Measurements from ENCODE around the gene SDK1.

DNA sequence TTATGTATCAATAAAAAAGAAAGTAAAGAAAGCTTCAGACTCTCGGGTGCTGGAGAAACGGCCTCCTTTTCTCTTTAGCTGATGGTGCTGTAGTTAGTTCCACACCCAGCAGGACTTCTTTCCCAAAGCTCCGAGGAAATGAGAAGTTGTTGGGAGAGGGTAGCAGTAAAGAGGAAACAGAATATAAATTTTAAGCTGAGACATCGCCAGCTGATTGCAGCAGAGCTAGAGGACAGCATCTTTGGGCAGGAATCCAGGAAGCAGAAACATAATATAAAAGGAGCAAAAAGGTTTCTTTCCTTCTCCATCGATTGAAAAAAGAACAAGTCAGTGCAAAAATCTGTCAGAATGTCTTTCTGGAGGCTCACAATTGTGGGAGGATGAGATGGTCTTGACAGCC lies 764.1 kb downstream of the SDK1 start:
- TF ChIP-seq, protein P1, sequence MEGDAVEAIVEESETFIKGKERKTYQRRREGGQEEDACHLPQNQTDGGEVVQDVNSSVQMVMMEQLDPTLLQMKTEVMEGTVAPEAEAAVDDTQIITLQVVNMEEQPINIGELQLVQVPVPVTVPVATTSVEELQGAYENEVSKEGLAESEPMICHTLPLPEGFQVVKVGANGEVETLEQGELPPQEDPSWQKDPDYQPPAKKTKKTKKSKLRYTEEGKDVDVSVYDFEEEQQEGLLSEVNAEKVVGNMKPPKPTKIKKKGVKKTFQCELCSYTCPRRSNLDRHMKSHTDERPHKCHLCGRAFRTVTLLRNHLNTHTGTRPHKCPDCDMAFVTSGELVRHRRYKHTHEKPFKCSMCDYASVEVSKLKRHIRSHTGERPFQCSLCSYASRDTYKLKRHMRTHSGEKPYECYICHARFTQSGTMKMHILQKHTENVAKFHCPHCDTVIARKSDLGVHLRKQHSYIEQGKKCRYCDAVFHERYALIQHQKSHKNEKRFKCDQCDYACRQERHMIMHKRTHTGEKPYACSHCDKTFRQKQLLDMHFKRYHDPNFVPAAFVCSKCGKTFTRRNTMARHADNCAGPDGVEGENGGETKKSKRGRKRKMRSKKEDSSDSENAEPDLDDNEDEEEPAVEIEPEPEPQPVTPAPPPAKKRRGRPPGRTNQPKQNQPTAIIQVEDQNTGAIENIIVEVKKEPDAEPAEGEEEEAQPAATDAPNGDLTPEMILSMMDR (IDR thresholded peaks at IDR 0.05 in 2 of 3, conservative IDR thresholded peaks at IDR 0.05 in 1 of 3; ENCODE audit: control insufficient read depth in 2 of 3, extremely low read depth in 1 of 3, insufficient read depth in 1 of 3, low read depth in 3 of 3, low read length in 3 of 3): no peak
- no peak for TF ChIP-seq YY1 (IDR thresholded peaks at IDR 0.05; ENCODE audit: low read depth, low read length)
- TF ChIP-seq JUND (IDR thresholded peaks at IDR 0.05; ENCODE audit: low read depth, low read length): no peak
- TF ChIP-seq NFIC (IDR thresholded peaks at IDR 0.05; ENCODE audit: low read depth, low read length): no peak
- no peak for TF ChIP-seq EZH2 (IDR thresholded peaks at IDR 0.05; ENCODE audit: borderline replicate concordance, control insufficient read depth, low read depth, low read length)
- TF ChIP-seq RAD21 (IDR thresholded peaks at IDR 0.05; ENCODE audit: insufficient read depth, low read depth, low read length): no peak
- no peak for TF ChIP-seq MYC (IDR thresholded peaks at IDR 0.05; ENCODE audit: insufficient read depth, insufficient read length, insufficient replicate concordance, low read length, severe bottlenecking)
- no peak for TF ChIP-seq FOXK2 (IDR thresholded peaks at IDR 0.05)
- TF ChIP-seq EP300 (IDR thresholded peaks at IDR 0.05; ENCODE audit: borderline replicate concordance in 1 of 2, control insufficient read depth in 1 of 2, low read depth in 2 of 2, low read length in 2 of 2): no peak
- no peak for TF ChIP-seq RBBP5 (conservative IDR thresholded peaks at IDR 0.05)
- no peak for TF ChIP-seq TCF7 (IDR thresholded peaks at IDR 0.05; ENCODE audit: borderline replicate concordance)

Measured in GM12878 (cell line).